Neural cell (in vitro differentiated cells): ENCODE data around the gene LRRC53. TPM values are rescaled to one million over a fixed set of nuclear protein-coding genes. Genes with fewer than 3 reads are reported as not detected.

Experiments used
- H2AFZ ChIP-seq: fragments of 200-600, 300-800 bp; sonication (generic), shearing (Covaris generic); 2 replicates; pipeline ENCODE4 v1.6.0; 2014; ENCODE audit warnings: low read depth, mild to moderate bottlenecking, antibody characterized with exemption, low read length, moderate library complexity
- H3F3A ChIP-seq: fragments of 200-600 bp; shearing (Covaris generic); 2 replicates; pipeline ENCODE4 v1.6.1; 2016; ENCODE audit warnings: mild to moderate bottlenecking, moderate library complexity, mixed read lengths, antibody characterized with exemption, low read length; ENCODE audit not compliant: insufficient read depth, poor library complexity, severe bottlenecking
- H3K27ac ChIP-seq: fragments of 200-600, 300-800 bp; sonication (generic), shearing (Covaris generic); 2 replicates; pipeline ENCODE4 v1.5.1; 2014; ENCODE audit warnings: mild to moderate bottlenecking, low read length, moderate library complexity
- H3K27me3 ChIP-seq: fragments of 300-800, 200-600 bp; sonication (generic), shearing (Covaris generic); 2 replicates; pipeline ENCODE4 v1.6.0; 2014; ENCODE audit warnings: mild to moderate bottlenecking, low read depth, low read length, moderate library complexity; ENCODE audit not compliant: insufficient read depth
- H3K36me3 ChIP-seq: fragments of 300-800, 200-600 bp; sonication (generic), shearing (Covaris generic); 2 replicates; pipeline ENCODE4 v1.5.1; 2014; ENCODE audit warnings: mild to moderate bottlenecking, antibody characterized with exemption, low read length, moderate library complexity; ENCODE audit not compliant: insufficient read depth
- H3K4me2 ChIP-seq: fragments of 300-800, 200-600 bp; sonication (generic), shearing (Covaris generic); 2 replicates; pipeline ENCODE4 v1.6.0; 2014; ENCODE audit warnings: mild to moderate bottlenecking, low read length
- H3K4me3 ChIP-seq: fragments of 300-800, 200-600 bp; sonication (generic), shearing (Covaris generic); 2 replicates; pipeline ENCODE4 v1.5.1; 2014; ENCODE audit warnings: mild to moderate bottlenecking, low read length, moderate library complexity
- H3K79me2 ChIP-seq: fragments of 200-600 bp; shearing (Covaris generic); replicated peaks from 2 replicates; pipeline ENCODE4 v1.6.0; 2014; ENCODE audit warnings: mild to moderate bottlenecking, low read length, moderate library complexity; ENCODE audit not compliant: insufficient read depth
- H3K9ac ChIP-seq: fragments of 300-800, 200-600 bp; sonication (generic), shearing (Covaris generic); 2 replicates; pipeline ENCODE4 v1.6.1; 2016; ENCODE audit warnings: mild to moderate bottlenecking, low read length, mixed read lengths
- H3K9me2 ChIP-seq: fragments of 200-600 bp; shearing (Covaris generic); 2 replicates; pipeline ENCODE4 v1.6.1; 2016; ENCODE audit warnings: mild to moderate bottlenecking, low read length, mixed read lengths; ENCODE audit not compliant: insufficient read depth
- H3K9me3 ChIP-seq: fragments of 200-600, 300-800 bp; sonication (generic), shearing (Covaris generic); 2 replicates; pipeline ENCODE4 v1.6.1; 2016; ENCODE audit warnings: mild to moderate bottlenecking, mixed run types, low read length, moderate library complexity, mixed read lengths
- H4K20me1 ChIP-seq: fragments of 200-600 bp; shearing (Covaris generic); 2 replicates; pipeline ENCODE4 v1.6.1; 2016; ENCODE audit warnings: mild to moderate bottlenecking, mixed run types; ENCODE audit not compliant: insufficient read depth
- EP300 ChIP-seq: fragments of 450-650 bp; conservative IDR thresholded peaks from 2 replicates; pipeline ENCODE4 v1.6.1; 2014; ENCODE audit warnings: antibody characterized with exemption, mild to moderate bottlenecking, moderate library complexity; ENCODE audit not compliant: poor library complexity, severe bottlenecking
- EZH2 ChIP-seq: fragments of 200-600, 300-800 bp; shearing (Covaris generic), sonication (generic); IDR thresholded peaks from 2 replicates; pipeline ENCODE4 v1.6.1; 2014; ENCODE audit warnings: antibody characterized with exemption, low read length, borderline replicate concordance, mild to moderate bottlenecking; ENCODE audit not compliant: insufficient read depth, poor library complexity, severe bottlenecking
- MXI1 ChIP-seq: fragments of 450-650 bp; conservative IDR thresholded peaks from 2 replicates; pipeline ENCODE4 v1.6.1; 2014; ENCODE audit warnings: antibody characterized with exemption, mild to moderate bottlenecking; ENCODE audit not compliant: poor library complexity, severe bottlenecking
- POLR2AphosphoS5 ChIP-seq: IDR thresholded peaks from 2 replicates; pipeline ENCODE4 v1.6.1; 2012
- RAD21 ChIP-seq: fragments of 450-650 bp; conservative IDR thresholded peaks from 2 replicates; pipeline ENCODE4 v1.6.1; 2014; ENCODE audit warnings: antibody characterized with exemption, mild to moderate bottlenecking, moderate library complexity
- SMC3 ChIP-seq: fragments of 450-650 bp; conservative IDR thresholded peaks from 2 replicates; pipeline ENCODE4 v1.6.1; 2014; ENCODE audit warnings: antibody characterized with exemption, mild to moderate bottlenecking, moderate library complexity; ENCODE audit not compliant: poor library complexity
- TAF1 ChIP-seq: IDR thresholded peaks from 2 replicates; pipeline ENCODE4 v1.6.1; 2012; ENCODE audit warnings: low read depth
- polyA plus RNA-seq: library from polyadenylated mRNA; depleted of rRNA; stranded (reverse); fragments of >200 nt; gene quantifications from 2 replicates; pipeline ENCODE4 v1.2.3, GENCODE V29; 2014
- TF ChIP-seq, protein P1 (sequence below): IDR thresholded peaks from 2 replicates; pipeline ENCODE4 v1.6.1; 2012; ENCODE audit warnings: borderline replicate concordance
- TF ChIP-seq, protein P2 (sequence below): fragments of 450-650 bp; IDR thresholded peaks from 2 replicates; pipeline ENCODE4 v1.5.1; 2014; ENCODE audit warnings: antibody characterized with exemption, mild to moderate bottlenecking, moderate library complexity; ENCODE audit not compliant: poor library complexity, severe bottlenecking

LRRC53 gene
- polyA plus RNA-seq, 1 donor from 2014 or later = not detected

DNA sequence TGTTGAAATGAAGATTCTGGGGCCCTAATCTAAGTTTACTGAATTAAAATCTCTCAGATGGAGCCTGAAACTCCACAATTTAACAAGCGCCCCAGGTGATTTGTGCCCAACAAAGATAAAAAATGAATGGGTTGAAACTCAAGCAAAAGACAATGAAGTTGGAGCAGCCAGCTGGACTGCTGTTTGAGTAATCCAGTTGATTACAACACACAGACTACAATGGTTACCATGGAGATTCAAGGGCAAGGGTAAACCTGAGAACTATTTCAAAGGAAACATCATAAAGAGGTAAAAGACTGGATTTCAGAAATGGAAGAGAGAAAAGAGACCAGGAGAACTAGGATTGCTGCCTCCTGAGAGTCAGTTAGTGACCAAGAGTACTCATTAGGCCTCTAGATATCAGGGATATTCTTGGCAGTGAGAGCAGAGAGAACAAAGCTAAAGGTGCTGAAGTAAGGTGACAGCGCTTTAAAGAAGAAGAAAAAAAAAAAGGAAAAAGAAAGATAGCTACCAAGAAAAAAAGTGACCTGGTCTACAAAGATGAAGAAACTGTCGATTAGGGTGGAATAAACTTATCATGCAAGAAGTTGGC, 44.5 kb downstream of the LRRC53 start:
- Histone ChIP-seq H3K27me3 (no peaks in the 10 kb centered on the region), H3K27ac (peak overlapping the region; percentile 41), H3F3A (no peaks in the 10 kb centered on the region), H3K36me3 (no peaks in the 10 kb centered on the region), H3K79me2 (no peaks in the 10 kb centered on the region), H3K9ac (no peak overlapping the region), H2AFZ (no peak overlapping the region), H3K4me3 (no peak overlapping the region), H3K9me3 (no peaks in the 10 kb centered on the region), H4K20me1 (no peaks in the 10 kb centered on the region), H3K4me2 (no peak overlapping the region), H3K9me2 (no peaks in the 10 kb centered on the region)
- TF ChIP-seq, protein P1, sequence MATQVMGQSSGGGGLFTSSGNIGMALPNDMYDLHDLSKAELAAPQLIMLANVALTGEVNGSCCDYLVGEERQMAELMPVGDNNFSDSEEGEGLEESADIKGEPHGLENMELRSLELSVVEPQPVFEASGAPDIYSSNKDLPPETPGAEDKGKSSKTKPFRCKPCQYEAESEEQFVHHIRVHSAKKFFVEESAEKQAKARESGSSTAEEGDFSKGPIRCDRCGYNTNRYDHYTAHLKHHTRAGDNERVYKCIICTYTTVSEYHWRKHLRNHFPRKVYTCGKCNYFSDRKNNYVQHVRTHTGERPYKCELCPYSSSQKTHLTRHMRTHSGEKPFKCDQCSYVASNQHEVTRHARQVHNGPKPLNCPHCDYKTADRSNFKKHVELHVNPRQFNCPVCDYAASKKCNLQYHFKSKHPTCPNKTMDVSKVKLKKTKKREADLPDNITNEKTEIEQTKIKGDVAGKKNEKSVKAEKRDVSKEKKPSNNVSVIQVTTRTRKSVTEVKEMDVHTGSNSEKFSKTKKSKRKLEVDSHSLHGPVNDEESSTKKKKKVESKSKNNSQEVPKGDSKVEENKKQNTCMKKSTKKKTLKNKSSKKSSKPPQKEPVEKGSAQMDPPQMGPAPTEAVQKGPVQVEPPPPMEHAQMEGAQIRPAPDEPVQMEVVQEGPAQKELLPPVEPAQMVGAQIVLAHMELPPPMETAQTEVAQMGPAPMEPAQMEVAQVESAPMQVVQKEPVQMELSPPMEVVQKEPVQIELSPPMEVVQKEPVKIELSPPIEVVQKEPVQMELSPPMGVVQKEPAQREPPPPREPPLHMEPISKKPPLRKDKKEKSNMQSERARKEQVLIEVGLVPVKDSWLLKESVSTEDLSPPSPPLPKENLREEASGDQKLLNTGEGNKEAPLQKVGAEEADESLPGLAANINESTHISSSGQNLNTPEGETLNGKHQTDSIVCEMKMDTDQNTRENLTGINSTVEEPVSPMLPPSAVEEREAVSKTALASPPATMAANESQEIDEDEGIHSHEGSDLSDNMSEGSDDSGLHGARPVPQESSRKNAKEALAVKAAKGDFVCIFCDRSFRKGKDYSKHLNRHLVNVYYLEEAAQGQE = no peak
- TF ChIP-seq EZH2 (no peak), RAD21 (no peak), SMC3 (no peak), TAF1 (no peak), MXI1 (no peak), EP300 (no peak), POLR2AphosphoS5 (no peak)
- TF ChIP-seq, protein P2, sequence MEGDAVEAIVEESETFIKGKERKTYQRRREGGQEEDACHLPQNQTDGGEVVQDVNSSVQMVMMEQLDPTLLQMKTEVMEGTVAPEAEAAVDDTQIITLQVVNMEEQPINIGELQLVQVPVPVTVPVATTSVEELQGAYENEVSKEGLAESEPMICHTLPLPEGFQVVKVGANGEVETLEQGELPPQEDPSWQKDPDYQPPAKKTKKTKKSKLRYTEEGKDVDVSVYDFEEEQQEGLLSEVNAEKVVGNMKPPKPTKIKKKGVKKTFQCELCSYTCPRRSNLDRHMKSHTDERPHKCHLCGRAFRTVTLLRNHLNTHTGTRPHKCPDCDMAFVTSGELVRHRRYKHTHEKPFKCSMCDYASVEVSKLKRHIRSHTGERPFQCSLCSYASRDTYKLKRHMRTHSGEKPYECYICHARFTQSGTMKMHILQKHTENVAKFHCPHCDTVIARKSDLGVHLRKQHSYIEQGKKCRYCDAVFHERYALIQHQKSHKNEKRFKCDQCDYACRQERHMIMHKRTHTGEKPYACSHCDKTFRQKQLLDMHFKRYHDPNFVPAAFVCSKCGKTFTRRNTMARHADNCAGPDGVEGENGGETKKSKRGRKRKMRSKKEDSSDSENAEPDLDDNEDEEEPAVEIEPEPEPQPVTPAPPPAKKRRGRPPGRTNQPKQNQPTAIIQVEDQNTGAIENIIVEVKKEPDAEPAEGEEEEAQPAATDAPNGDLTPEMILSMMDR = no peak

DNA sequence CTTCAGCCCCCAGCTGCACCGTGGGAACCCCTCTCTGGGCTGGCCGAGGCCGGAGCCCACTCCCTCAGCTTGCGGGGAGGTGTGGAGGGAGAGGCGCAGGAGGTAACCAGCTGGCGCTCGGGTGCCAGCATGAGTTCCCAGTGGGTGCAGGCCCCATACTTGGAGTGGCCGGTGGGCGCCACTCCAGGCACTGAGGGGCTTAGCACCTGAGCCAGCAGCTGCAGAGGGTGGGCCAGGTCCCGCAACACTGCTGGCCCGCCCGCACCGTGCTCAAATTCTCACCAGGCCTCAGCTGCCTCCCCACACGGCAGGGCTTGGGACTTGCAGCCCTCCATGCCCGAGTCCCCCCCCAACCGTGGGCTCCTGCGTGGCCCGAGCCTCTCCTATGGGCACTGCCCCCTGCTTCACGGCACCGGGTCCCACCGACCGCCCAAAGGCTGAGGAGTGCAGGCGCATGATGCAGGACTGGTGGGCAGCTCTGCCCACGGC, 47.2 kb downstream of the LRRC53 start:
- Histone ChIP-seq H3K9me3 (no peaks in the 10 kb centered on the region), H3K79me2 (no peaks in the 10 kb centered on the region), H3K4me2 (no peak overlapping the region), H3K9ac (no peak overlapping the region), H3F3A (no peaks in the 10 kb centered on the region), H3K27me3 (no peaks in the 10 kb centered on the region), H3K36me3 (no peaks in the 10 kb centered on the region), H3K27ac (no peak overlapping the region), H3K4me3 (no peak overlapping the region), H2AFZ (no peak overlapping the region), H4K20me1 (no peaks in the 10 kb centered on the region), H3K9me2 (no peaks in the 10 kb centered on the region)
- TF ChIP-seq, protein P2 = no peak
- TF ChIP-seq MXI1 = no peak
- no peak for TF ChIP-seq RAD21
- TF ChIP-seq SMC3 = no peak
- no peak for TF ChIP-seq TAF1
- TF ChIP-seq, protein P1 = no peak
- TF ChIP-seq EZH2 = no peak
- no peak for TF ChIP-seq POLR2AphosphoS5
- no peak for TF ChIP-seq EP300
